Superior temporal gyrus (tissue), 1 donor: ENCODE results near the gene DNM1L.

ENCODE experiments used
- DNase-seq: peaks from one replicate; pipeline ENCODE4 v3.0.0-alpha.2; 2016; ENCODE audit errors: extremely low spot score

Gene DNM1L

GRCh38 chr12:32756476-32757066 is 77.5 kb downstream of the DNM1L start:
- DNase-seq = no peak

GRCh38 chr12:32757157-32757556 is 78.1 kb downstream of the DNM1L start:
- DNase-seq = no peak

- no peak for DNase-seq
Observed at GRCh38 chr12:32761716-32762115, 82.6 kb downstream of the DNM1L start.

- no peak for DNase-seq
Observed at GRCh38 chr12:32765906-32766305, 86.8 kb downstream of the DNM1L start.

GRCh38 chr12:32768518-32768917 is 89.4 kb downstream of the DNM1L start:
- no peak for DNase-seq

GRCh38 chr12:32770141-32770540 is 91.0 kb downstream of the DNM1L start:
- no peak for DNase-seq

GRCh38 chr12:32773691-32774090 is 94.6 kb downstream of the DNM1L start:
- DNase-seq = no peak

- DNase-seq = no peak
Observed at GRCh38 chr12:32776258-32776657, 97.2 kb downstream of the DNM1L start.

GRCh38 chr12:32777159-32777558 is 98.1 kb downstream of the DNM1L start:
- DNase-seq = no peak

GRCh38 chr12:32777691-32778175 is 98.6 kb downstream of the DNM1L start:
- no peak for DNase-seq

GRCh38 chr12:32780071-32780470 is 101.0 kb downstream of the DNM1L start:
- DNase-seq = no peak

- DNase-seq = no peak
Observed at GRCh38 chr12:32783029-32783428, 103.9 kb downstream of the DNM1L start.

GRCh38 chr12:32785557-32785956 is 106.5 kb downstream of the DNM1L start:
- DNase-seq = no peak

- no peak for DNase-seq
Observed at GRCh38 chr12:32788405-32788804, 109.3 kb downstream of the DNM1L start.

- DNase-seq = no peak
Observed at GRCh38 chr12:32789446-32789845, 110.3 kb downstream of the DNM1L start.

GRCh38 chr12:32789916-32790315 is 110.8 kb downstream of the DNM1L start:
- no peak for DNase-seq

GRCh38 chr12:32794281-32794680 is 115.2 kb downstream of the DNM1L start:
- no peak for DNase-seq
